Activated CD8-positive, alpha-beta T cell treated with anti-CD3 and anti-CD28 coated beads for 36 hours (primary cell): Measurements from ENCODE around the gene KLHDC3. TPM values are rescaled to one million over a fixed set of nuclear protein-coding genes. Genes with fewer than 3 reads are reported as not detected.

Experiments
- ATAC-seq: fragments of 200-7000 bp; cut with Tn5 transposase; one replicate; pipeline ENCODE4 v1.10.0; 2021; ENCODE audit warnings: mild to moderate bottlenecking, moderate library complexity
- CTCF ChIA-PET: fragments of 350-600 bp; sonication (Branson Sonifier 250); formaldehyde crosslinking; loops from one replicate; lab custom pipeline; 2021; ENCODE audit warnings: antibody characterized with exemption; lab: Charles Lee
- POLR2A ChIA-PET: fragments of 350-600 bp; sonication (Branson Sonifier 250); formaldehyde crosslinking; loops from one replicate; lab custom pipeline; 2021; ENCODE audit warnings: antibody characterized with exemption; lab: Charles Lee
- DNase-seq: peaks from one replicate; pipeline ENCODE4 v3.0.0-alpha.2; 2020
- H3K27ac Mint-ChIP-seq: one replicate; pipeline ENCODE4 v1.8.0; 2021; ENCODE audit warnings: mild to moderate bottlenecking, mixed read lengths
- H3K27me3 Mint-ChIP-seq: one replicate; pipeline ENCODE4 v1.8.0; 2021; ENCODE audit warnings: mixed read lengths
- H3K36me3 Mint-ChIP-seq: one replicate; pipeline ENCODE4 v1.8.0; 2021; ENCODE audit warnings: low read depth, mixed read lengths
- H3K4me1 Mint-ChIP-seq: one replicate; pipeline ENCODE4 v1.8.0; 2021; ENCODE audit warnings: low read depth, mixed read lengths
- H3K4me3 Mint-ChIP-seq: one replicate; pipeline ENCODE4 v1.8.0; 2021; ENCODE audit warnings: mild to moderate bottlenecking, moderate library complexity, mixed read lengths
- H3K9me3 Mint-ChIP-seq: one replicate; pipeline ENCODE4 v1.8.0; 2021; ENCODE audit warnings: mixed read lengths
- CTCF ChIP-seq: fragments of 200-600 bp; IDR thresholded peaks from one replicate; pipeline ENCODE4 v1.8.0; 2022; ENCODE audit warnings: antibody characterized with exemption, mild to moderate bottlenecking
- intact Hi-C: fragments of 100-400 bp; cut with micrococcal nuclease; formaldehyde crosslinking; loops from one replicate; pipeline ENCODE4 v1.10.0; 2022
- total RNA-seq, 2 experiments: library from RNA; stranded (reverse); gene quantifications; one replicate each; pipeline ENCODE4 v1.2.3, GENCODE V29; 2021

KLHDC3 gene
- total RNA-seq, 2 experiments from 2014 or later: 58.6 to 64.0 TPM

- Mint-ChIP-seq H3K4me3 (no peak overlapping the region), H3K36me3 (peaks cover 31% of the 10 kb centered on the region), H3K27me3 (no peaks in the 10 kb centered on the region), H3K4me1 (peaks cover 42% of the 10 kb centered on the region), H3K9me3 (no peaks in the 10 kb centered on the region), H3K27ac (no peak overlapping the region)
- CTCF ChIA-PET: interaction anchor here (0.9 kb wide), 1 partner anchor 125 kb away, joined by 3 read pairs; no protein-coding TSS in a partner anchor
- ATAC-seq: no peak
- POLR2A ChIA-PET: no interaction called here
- no peak for TF ChIP-seq CTCF
- no peak for DNase-seq
- intact Hi-C loops: no loop called here
Measured at GRCh38 chr6:43019152-43019551, 5.1 kb downstream of the KLHDC3 start.

DNA sequence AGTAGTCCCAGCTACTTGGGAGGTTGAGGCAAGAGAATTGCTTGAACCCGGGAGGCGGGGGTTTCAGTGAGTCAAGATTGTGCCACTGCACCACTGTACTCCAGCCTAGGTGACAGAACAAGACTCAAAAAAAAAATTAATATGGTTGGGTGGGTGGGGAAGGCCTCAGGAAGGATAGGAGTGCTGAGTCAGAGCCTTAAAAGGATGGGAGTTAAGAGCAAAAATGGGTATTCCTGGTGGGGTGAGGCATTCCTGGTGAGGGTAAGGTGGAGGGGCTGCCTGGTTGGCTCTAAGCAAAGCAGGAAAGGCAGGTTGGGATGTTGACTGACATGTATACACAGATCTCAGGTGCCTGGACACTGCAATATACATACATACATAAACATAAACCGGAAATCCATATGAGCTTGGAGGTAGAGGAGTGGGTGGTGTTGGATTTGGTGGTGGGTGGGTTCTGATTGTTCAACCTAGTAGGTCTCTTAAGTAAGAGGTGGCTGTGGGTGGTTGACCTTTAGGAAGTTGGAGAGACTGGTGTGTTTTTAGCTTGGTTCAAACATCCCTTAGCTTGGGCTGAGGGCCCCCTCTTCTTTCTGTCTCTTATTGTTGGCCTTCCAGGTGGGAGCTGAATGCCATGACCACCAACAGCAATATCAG lies 6.1 kb downstream of the KLHDC3 start:
- Mint-ChIP-seq H3K27me3 (no peaks in the 10 kb centered on the region), H3K9me3 (no peaks in the 10 kb centered on the region), H3K4me3 (peak overlapping the region; percentile 85), H3K4me1 (peaks cover 42% of the 10 kb centered on the region), H3K27ac (peak overlapping the region; percentile 63), H3K36me3 (peaks cover 41% of the 10 kb centered on the region)
- ATAC-seq (no peak), DNase-seq (no peak)
- no peak for TF ChIP-seq CTCF
- intact Hi-C loops: no loop called here
- ChIA-PET POLR2A (interaction anchor here (1.1 to 2.8 kb wide), 8 partner anchors 13 to 123 kb away, joined by 3 to 9 read pairs (median 6); partner anchors contain the start of genes CNPY3, CUL7 and PEX6), CTCF (interaction anchor here (0.8 to 2.7 kb wide), 6 partner anchors 16 to 209 kb away, joined by 3 to 12 read pairs (median 4); partner anchors contain the start of gene DNPH1)

GRCh38 chr6:43020847-43021246 lies 6.8 kb downstream of the KLHDC3 start:
- DNase-seq: no peak
- CTCF ChIA-PET: interaction anchor here (0.8 to 2.7 kb wide), 11 partner anchors 12 to 208 kb away, joined by 3 to 12 read pairs (median 4); partner anchors contain the start of genes CUL7 and DNPH1
- no peak for TF ChIP-seq CTCF
- Mint-ChIP-seq H3K4me1 (peaks cover 38% of the 10 kb centered on the region), H3K9me3 (no peaks in the 10 kb centered on the region), H3K36me3 (peaks cover 43% of the 10 kb centered on the region), H3K27me3 (no peaks in the 10 kb centered on the region), H3K27ac (peak overlapping the region; percentile 83), H3K4me3 (peak overlapping the region; percentile 85)
- POLR2A ChIA-PET: interaction anchor here (0.6 to 2.8 kb wide), 10 partner anchors 8 to 122 kb away, joined by 3 to 9 read pairs (median 6); partner anchors contain the start of genes CNPY3, CUL7, PEX6 and PPP2R5D
- intact Hi-C loops: no loop called here
- ATAC-seq: peak; percentile 6

DNA sequence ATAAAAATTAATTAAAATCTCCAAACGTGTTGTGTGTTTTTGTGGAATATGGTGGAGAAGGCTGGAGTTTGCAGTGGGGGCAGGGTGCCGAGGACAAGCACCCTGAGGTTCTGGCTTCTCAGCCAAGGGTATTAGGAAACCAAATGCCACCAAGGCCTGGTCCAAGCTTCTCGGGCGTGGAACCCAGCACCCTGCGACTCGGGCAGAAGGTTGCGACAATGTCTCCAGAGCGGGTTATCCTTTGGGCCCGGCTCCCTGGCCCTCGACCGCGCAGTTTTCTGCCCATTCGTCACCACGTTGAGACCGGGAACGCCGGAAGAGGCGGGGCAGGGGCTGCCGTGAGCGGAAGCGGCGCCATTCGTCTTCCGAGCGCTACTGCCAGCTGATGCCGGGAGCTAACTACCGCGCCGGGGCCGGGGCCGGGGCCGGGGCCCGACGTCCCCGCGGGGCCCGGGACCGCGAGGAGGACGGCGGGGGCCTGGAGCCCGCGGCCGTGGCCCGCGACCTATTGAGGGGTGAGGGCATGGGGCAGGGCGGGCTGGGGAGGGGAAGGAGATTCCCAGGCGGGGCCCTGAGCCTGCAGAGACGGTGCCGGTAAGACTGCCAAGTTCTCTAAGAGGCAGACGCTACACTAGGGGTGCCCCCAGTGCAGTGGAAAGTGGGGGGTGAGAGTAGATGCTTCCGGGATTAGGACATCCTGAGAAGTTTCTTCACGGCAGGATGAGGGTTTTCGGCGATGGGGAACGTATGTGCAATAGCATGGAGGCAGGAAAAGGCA lies 7.4 kb downstream of the KLHDC3 start, which contains the start of gene RRP36:
RRP36 (plus strand) TSS at position 354 of the 778 bp plus-strand sequence; CDS start at position 386, 32 bp downstream.
- Mint-ChIP-seq H3K27me3 (no peaks in the 10 kb centered on the region), H3K4me1 (peaks cover 32% of the 10 kb centered on the region), H3K36me3 (peaks cover 44% of the 10 kb centered on the region), H3K27ac (peak within 1 kb of the TSS; percentile 85), H3K9me3 (no peaks in the 10 kb centered on the region), H3K4me3 (peak within 1 kb of the TSS; percentile 85)
- ChIA-PET POLR2A (interaction anchor here (0.6 to 2.8 kb wide), 8 partner anchors 9 to 122 kb away, joined by 3 to 9 read pairs (median 6); partner anchors contain the start of genes CNPY3, CUL7, PEX6 and PPP2R5D), CTCF (interaction anchor here (0.8 to 2.7 kb wide), 12 partner anchors 13 to 208 kb away, joined by 3 to 12 read pairs (median 4); partner anchors contain the start of genes CUL7 and DNPH1)
- DNase-seq: peak; percentile 73
- intact Hi-C loops: no loop called here
- TF ChIP-seq CTCF: no peak
- peak; percentile 85 for ATAC-seq
